Measurements from ENCODE around the gene DUOX1. TPM values are rescaled to one million over a fixed set of nuclear protein-coding genes. Genes with fewer than 3 reads are reported as not detected.

The DUOX1 gene
- total RNA-seq, 3 donors from 2014 or later (not counting 1 experiment from before 2014, with no cell fraction given) = 0.20 TPM; not detected in 2

DNA sequence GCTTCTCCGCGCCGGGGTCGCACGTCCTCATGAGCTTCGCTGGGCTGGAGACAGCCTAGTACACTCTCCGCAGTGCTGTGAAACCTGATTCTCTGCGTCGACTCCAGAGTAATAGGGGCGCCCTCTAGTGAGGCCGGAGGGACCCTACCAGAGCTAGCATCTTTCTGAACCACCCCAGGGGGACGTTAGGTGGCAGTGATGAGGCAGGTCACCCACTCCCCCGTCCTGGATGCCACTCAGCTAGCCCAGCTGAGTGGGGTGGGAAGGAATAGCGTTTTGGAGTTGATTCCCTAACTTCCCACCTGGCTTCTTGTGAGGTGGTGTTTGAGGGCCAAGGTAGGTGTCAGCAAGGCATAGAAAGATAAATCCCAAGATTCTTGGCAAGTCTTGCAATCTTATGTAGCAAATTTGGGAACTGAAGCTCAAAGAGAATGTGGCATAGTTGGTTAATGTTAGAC, 11.6 kb upstream of the DUOX1 start:
- Mint-ChIP-seq H3K27ac (peak overlapping the region in 1 of 2 donors; percentile 3), H3K27me3 (ENCODE audit: low read depth in 2 of 2) (peaks cover 57 to 60% of the 10 kb centered on the region in 2 donors), H3K4me1 (peaks cover 14 to 24% of the 10 kb centered on the region in 2 donors), H3K4me3 (peak overlapping the region; percentile 88), H3K36me3 (no peaks in the 10 kb centered on the region), H3K9me3 (no peaks in the 10 kb centered on the region)
- H3K27me3 ChIP-seq (ENCODE audit: control insufficient read depth, insufficient read depth, low read length) = peaks cover 49% of the 10 kb centered on the region
- no peaks in the 10 kb centered on the region for H3K36me3 ChIP-seq (ENCODE audit: control insufficient read depth, insufficient read depth, low read length)
- H3K4me3 ChIP-seq (ENCODE audit: low read length) = no peak overlapping the region
- no peaks in the 10 kb centered on the region for H3K9me3 ChIP-seq (ENCODE audit: control insufficient read depth, insufficient read depth, low read length)
- H3K4me1 ChIP-seq (ENCODE audit: control insufficient read depth, insufficient read depth, low read length) = peaks cover 28% of the 10 kb centered on the region
- under 1% methylated on average over 14 of the region's 14 CpGs for WGBS (ENCODE audit: insufficient coverage)
- DNase-seq (peak; percentile 69 to 91), ATAC-seq (peak; percentile 98 to 100 (median 100))
- no peak overlapping the region for H3K27ac ChIP-seq (ENCODE audit: low read length)
- peak; percentile 99 for TF ChIP-seq CTCF (IDR thresholded peaks at IDR 0.05)
- intact Hi-C loops (cut with micrococcal nuclease) = no loop called here

DNA sequence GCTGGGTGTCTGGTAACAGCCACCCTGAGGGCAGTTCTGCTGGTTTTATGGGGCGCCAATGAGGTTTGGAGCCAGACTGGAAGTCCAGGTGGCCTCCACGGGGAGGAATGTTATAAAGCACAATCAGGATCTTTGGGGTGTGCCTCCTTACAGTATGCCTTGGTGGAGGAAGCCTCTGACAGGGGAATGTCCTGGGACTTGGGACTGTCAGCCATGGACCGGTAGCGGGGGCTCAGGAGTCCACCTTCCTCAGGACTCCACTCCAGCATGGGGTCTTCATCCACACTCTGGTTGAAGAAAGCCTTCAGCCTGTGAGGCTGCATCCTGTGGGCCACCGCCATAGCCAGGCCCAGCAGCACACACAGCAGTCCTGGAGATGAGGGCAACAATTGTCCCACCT, 10.8 kb upstream of the DUOX1 start:
- H3K36me3 Mint-ChIP-seq = no peaks in the 10 kb centered on the region
- H3K4me1 Mint-ChIP-seq = peaks cover 14 to 22% of the 10 kb centered on the region in 2 donors
- ATAC-seq (no peak), DNase-seq (no peak)
- 92% methylated on average over 5 of the region's 5 CpGs for WGBS (ENCODE audit: insufficient coverage)
- no peaks in the 10 kb centered on the region for H3K9me3 ChIP-seq (ENCODE audit: control insufficient read depth, insufficient read depth, low read length)
- H3K4me3 Mint-ChIP-seq = no peak overlapping the region
- no peak overlapping the region for H3K27ac Mint-ChIP-seq
- H3K4me1 ChIP-seq (ENCODE audit: control insufficient read depth, insufficient read depth, low read length) = peaks cover 27% of the 10 kb centered on the region
- TF ChIP-seq CTCF (IDR thresholded peaks at IDR 0.05) = no peak
- H3K27me3 ChIP-seq (ENCODE audit: control insufficient read depth, insufficient read depth, low read length) = peaks cover 40% of the 10 kb centered on the region
- intact Hi-C loops (cut with micrococcal nuclease) = no loop called here
- no peak overlapping the region for H3K4me3 ChIP-seq (ENCODE audit: low read length)
- H3K9me3 Mint-ChIP-seq = no peaks in the 10 kb centered on the region
- peaks cover 53 to 57% of the 10 kb centered on the region in 2 donors for H3K27me3 Mint-ChIP-seq (ENCODE audit: low read depth in 2 of 2)
- no peak overlapping the region for H3K27ac ChIP-seq (ENCODE audit: low read length)
- no peaks in the 10 kb centered on the region for H3K36me3 ChIP-seq (ENCODE audit: control insufficient read depth, insufficient read depth, low read length)

GRCh38 chr15:45120081-45120972, 9.5 kb upstream of the DUOX1 start:
- Mint-ChIP-seq H3K4me3 (no peak overlapping the region), H3K27ac (no peak overlapping the region), H3K9me3 (no peaks in the 10 kb centered on the region), H3K36me3 (no peaks in the 10 kb centered on the region), H3K27me3 (ENCODE audit: low read depth in 2 of 2) (peaks cover 43 to 51% of the 10 kb centered on the region in 2 donors), H3K4me1 (peaks cover 14 to 19% of the 10 kb centered on the region in 2 donors)
- ATAC-seq (no peak), DNase-seq (no peak)
- TF ChIP-seq CTCF (IDR thresholded peaks at IDR 0.05) = no peak
- no peak overlapping the region for H3K27ac ChIP-seq (ENCODE audit: low read length)
- H3K9me3 ChIP-seq (ENCODE audit: control insufficient read depth, insufficient read depth, low read length) = no peaks in the 10 kb centered on the region
- H3K4me3 ChIP-seq (ENCODE audit: low read length) = no peak overlapping the region
- peaks cover 20% of the 10 kb centered on the region for H3K4me1 ChIP-seq (ENCODE audit: control insufficient read depth, insufficient read depth, low read length)
- peaks cover 28% of the 10 kb centered on the region for H3K27me3 ChIP-seq (ENCODE audit: control insufficient read depth, insufficient read depth, low read length)
- 89% methylated on average over 10 of the region's 10 CpGs for WGBS (ENCODE audit: insufficient coverage)
- intact Hi-C loops (cut with micrococcal nuclease) = no loop called here
- no peaks in the 10 kb centered on the region for H3K36me3 ChIP-seq (ENCODE audit: control insufficient read depth, insufficient read depth, low read length)

All from natural killer cell (primary cell).